Body of pancreas (tissue), 4 donors: ENCODE data around the gene CNST. TPM values are rescaled to one million over a fixed set of nuclear protein-coding genes. Genes with fewer than 3 reads are reported as not detected.

Experiments used
- ATAC-seq: fragments of 150-250 bp; one replicate; pipeline ENCODE4 v1.9.1; 2016
- DNase-seq, 4 donors: peaks; one replicate each; pipeline ENCODE4 v3.0.0-alpha.2; 2019
- H3K27ac ChIP-seq, 4 donors: fragments of 200-600 bp; sonication (generic); 1 replicate in 3 of 4; 2 replicates in 1 of 4; pipeline versions ENCODE4 v1.5.1 to v1.6.1; 2016 to 2019; ENCODE audit warnings: mild to moderate bottlenecking in 1 of 4, mixed read lengths in 1 of 4, moderate library complexity in 1 of 4
- H3K27me3 ChIP-seq, 2 donors: fragments of 200-600 bp; sonication (generic); one replicate each; pipeline ENCODE4 v1.6.0; 2016; ENCODE audit warnings: mild to moderate bottlenecking in 1 of 2
- H3K36me3 ChIP-seq, 2 donors: fragments of 200-600 bp; sonication (generic); replicated peaks in 1 of 2; 2 replicates each; pipeline ENCODE4 v1.5.1; 2016; ENCODE audit warnings: low read depth in 2 of 2; ENCODE audit not compliant: insufficient read depth in 1 of 2
- H3K4me1 ChIP-seq: fragments of 200-600 bp; sonication (generic); one replicate; pipeline ENCODE4 v1.6.0; 2016
- H3K4me3 ChIP-seq, 2 donors: fragments of 200-600 bp; sonication (generic); 1 replicate in 1 of 2; 2 replicates in 1 of 2; pipeline ENCODE4 v1.5.1; 2016 to 2019
- H3K9me3 ChIP-seq, 3 donors: fragments of 200-600 bp; sonication (generic); 1 replicate in 2 of 3; 2 replicates in 1 of 3; pipeline ENCODE4 v1.5.1; 2016
- POLR2A ChIP-seq, 3 donors: fragments of 450-650 bp; IDR thresholded peaks; one replicate each; pipeline ENCODE4 v1.6.1; 2016; ENCODE audit warnings: antibody characterized with exemption in 3 of 3, mild to moderate bottlenecking in 2 of 3
- WGBS, 2 donors: methylation state at CpG; one replicate each; pipeline ENCODE4 v1.1.5; 2017; 5-methylcytosine and 5-hydroxymethylcytosine counted together
- intact Hi-C: fragments of 100-400 bp; cut with DNase I; formaldehyde crosslinking; loops from one replicate; pipeline ENCODE4 v1.15.1; 2023
- total RNA-seq, 2 donors: library from RNA; depleted of rRNA; stranded (reverse); fragments of >200 nt; gene quantifications; one replicate each; pipeline ENCODE4 v1.1.0, GENCODE V29; 2016
- TF ChIP-seq, protein P1 (sequence below), 7 experiments: fragments of 450-650 bp in 4 of 7; fragments of 200-600 bp in 3 of 7; sonication (generic) in 3 of 7; IDR thresholded peaks; one replicate each; pipeline ENCODE4 v1.5.1; 2016 to 2019; ENCODE audit warnings: antibody characterized with exemption in 7 of 7

The CNST gene
- total RNA-seq, 2 donors from 2014 or later, result 10.9 to 12.2 TPM

DNA sequence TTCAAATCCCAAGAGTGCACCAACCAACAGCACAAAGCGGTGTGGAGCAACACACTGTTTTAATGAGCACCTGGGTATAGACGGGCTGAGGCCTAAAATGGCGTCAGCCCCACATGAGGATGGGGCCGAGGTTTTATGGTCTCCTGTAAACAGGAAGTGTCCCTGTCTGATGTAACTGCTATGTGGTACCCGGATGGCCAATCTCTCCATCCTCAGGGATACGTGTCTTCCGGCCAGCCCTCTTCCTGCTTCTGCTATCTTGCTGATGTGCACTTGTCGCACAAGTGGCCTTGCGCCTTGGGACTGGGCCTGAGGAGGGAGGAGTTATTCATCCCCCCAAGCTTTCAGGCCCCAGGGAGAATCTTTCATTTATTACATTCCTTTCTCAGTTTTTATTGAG, 73.5 kb downstream of the CNST start:
- intact Hi-C loops, result no loop called here
- H3K27ac ChIP-seq, result no peak overlapping the region
- H3K36me3 ChIP-seq, result no peaks in the 10 kb centered on the region
- 84 to 88% methylated on average over 6 to 9 of the region's 9 CpGs for WGBS, 2 donors
- H3K4me1 ChIP-seq, result no peaks in the 10 kb centered on the region
- TF ChIP-seq POLR2A (IDR thresholded peaks at IDR 0.05), result no peak
- TF ChIP-seq, protein P1, sequence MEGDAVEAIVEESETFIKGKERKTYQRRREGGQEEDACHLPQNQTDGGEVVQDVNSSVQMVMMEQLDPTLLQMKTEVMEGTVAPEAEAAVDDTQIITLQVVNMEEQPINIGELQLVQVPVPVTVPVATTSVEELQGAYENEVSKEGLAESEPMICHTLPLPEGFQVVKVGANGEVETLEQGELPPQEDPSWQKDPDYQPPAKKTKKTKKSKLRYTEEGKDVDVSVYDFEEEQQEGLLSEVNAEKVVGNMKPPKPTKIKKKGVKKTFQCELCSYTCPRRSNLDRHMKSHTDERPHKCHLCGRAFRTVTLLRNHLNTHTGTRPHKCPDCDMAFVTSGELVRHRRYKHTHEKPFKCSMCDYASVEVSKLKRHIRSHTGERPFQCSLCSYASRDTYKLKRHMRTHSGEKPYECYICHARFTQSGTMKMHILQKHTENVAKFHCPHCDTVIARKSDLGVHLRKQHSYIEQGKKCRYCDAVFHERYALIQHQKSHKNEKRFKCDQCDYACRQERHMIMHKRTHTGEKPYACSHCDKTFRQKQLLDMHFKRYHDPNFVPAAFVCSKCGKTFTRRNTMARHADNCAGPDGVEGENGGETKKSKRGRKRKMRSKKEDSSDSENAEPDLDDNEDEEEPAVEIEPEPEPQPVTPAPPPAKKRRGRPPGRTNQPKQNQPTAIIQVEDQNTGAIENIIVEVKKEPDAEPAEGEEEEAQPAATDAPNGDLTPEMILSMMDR (IDR thresholded peaks at IDR 0.05), result no peak
- no peak overlapping the region for H3K4me3 ChIP-seq
- no peaks in the 10 kb centered on the region for H3K9me3 ChIP-seq
- DNase-seq (no peak), ATAC-seq (no peak)
- no peaks in the 10 kb centered on the region for H3K27me3 ChIP-seq

DNA sequence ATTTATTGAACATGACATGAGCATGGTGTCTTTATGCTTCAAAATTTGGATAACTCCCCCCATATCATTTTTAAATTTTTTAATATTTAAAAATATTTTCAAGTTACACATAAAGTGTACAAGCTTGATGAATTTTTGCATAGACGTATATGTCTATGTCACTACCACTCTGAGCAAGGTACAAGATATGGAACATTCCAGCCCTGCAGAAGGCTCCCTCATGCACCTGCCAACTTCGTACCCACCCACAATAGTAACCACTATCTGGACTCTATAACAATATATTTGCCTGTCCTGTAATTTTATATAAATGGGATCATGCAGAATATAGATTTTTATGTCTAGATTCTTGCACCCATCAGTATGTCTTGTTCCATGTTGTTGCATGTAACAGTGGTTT, 74.5 kb downstream of the CNST start:
- no peak overlapping the region for H3K4me3 ChIP-seq
- TF ChIP-seq, protein P1 (IDR thresholded peaks at IDR 0.05), result no peak
- TF ChIP-seq POLR2A (IDR thresholded peaks at IDR 0.05), result no peak
- H3K4me1 ChIP-seq, result no peaks in the 10 kb centered on the region
- ATAC-seq, result no peak
- WGBS, 2 donors, result 67 to 82% methylated on average over 2 of the region's 2 CpGs
- no peaks in the 10 kb centered on the region for H3K27me3 ChIP-seq
- H3K9me3 ChIP-seq, result no peaks in the 10 kb centered on the region
- H3K27ac ChIP-seq, result no peak overlapping the region
- DNase-seq, result no peak
- no peaks in the 10 kb centered on the region for H3K36me3 ChIP-seq
- intact Hi-C loops, result no loop called here

DNA sequence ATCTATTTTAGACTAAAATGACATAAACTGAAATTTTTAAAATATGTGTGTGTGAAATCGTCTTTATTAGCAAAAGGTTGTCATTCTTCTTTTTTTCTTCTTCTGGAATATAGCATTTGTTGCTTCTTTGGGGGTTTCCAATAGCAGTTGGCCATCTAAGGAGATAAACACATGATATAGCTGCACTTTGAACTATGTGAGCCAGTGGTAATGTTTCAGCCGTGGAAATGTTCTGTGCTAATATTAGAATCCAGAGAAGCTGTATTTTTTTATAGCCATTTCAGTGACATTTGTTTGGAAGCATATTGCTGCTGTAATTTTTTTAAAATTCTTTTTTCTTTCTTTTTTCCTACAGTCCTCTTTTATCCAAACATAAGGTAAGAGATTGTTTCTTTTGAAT, 75.1 kb downstream of the CNST start:
- Histone ChIP-seq H3K27ac (no peak overlapping the region), H3K27me3 (no peaks in the 10 kb centered on the region), H3K4me1 (no peaks in the 10 kb centered on the region), H3K4me3 (no peak overlapping the region), H3K9me3 (no peaks in the 10 kb centered on the region), H3K36me3 (no peaks in the 10 kb centered on the region)
- no peak for TF ChIP-seq POLR2A (IDR thresholded peaks at IDR 0.05)
- TF ChIP-seq, protein P1 (IDR thresholded peaks at IDR 0.05), result no peak
- intact Hi-C loops, result no loop called here
- DNase-seq, result no peak
- no peak for ATAC-seq
- 34 to 40% methylated on average over 2 of the region's 2 CpGs for WGBS, 2 donors

DNA sequence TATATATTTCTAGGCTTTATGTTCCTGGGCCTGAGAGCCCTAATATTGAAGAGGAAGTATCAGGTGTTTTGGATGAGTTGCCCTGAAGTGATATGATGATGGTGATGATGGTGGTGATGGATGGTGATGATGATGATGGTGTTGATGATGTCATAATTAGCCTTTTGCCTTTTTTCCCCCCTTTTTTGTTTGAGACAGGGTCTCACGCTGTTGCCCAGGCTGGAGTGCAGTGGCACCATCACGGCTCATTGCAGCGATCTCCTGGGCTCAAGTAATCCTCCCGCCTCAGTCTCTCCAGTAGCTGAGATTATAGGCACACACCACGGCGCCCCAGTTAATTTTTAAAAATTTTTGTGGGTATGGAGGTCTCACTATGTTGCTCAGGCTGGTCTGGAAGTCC, 76.5 kb downstream of the CNST start:
- Histone ChIP-seq H3K36me3 (peaks cover 0 to 3% of the 10 kb centered on the region in 2 donors), H3K4me1 (no peaks in the 10 kb centered on the region), H3K4me3 (no peak overlapping the region), H3K9me3 (no peaks in the 10 kb centered on the region), H3K27ac (no peak overlapping the region), H3K27me3 (no peaks in the 10 kb centered on the region)
- 96% methylated on average over 6 of the region's 6 CpGs; no CpG with 5 or more reads in 1 of the 2 donors for WGBS, 2 donors
- no peak for TF ChIP-seq POLR2A (IDR thresholded peaks at IDR 0.05)
- TF ChIP-seq, protein P1 (IDR thresholded peaks at IDR 0.05), result no peak
- ATAC-seq, result no peak
- no peak for DNase-seq
- intact Hi-C loops, result no loop called here

DNA sequence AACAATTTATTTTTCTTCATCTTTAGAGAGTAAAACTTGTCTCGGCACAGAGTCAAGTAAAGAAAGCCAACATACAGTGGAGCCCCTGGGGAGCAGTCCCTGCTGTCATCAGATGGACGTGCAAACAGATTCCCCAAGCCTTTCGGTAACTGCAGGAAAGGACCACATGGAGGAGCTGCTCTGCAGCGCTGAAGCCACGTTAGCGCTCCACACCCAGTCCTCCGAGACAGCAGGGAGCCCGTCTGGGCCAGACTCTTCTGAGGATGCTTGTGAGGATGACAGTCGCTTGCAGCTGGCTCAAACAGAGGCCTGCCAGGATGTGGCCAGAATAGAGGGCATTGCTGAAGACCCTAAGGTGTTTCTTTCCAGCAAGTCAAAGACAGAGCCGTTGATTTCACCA, 80.9 kb downstream of the CNST start:
- 65 to 77% methylated on average over 9 to 10 of the region's 10 CpGs for WGBS, 2 donors
- no peaks in the 10 kb centered on the region for H3K27me3 ChIP-seq
- H3K4me1 ChIP-seq, result no peaks in the 10 kb centered on the region
- no peak overlapping the region for H3K4me3 ChIP-seq
- intact Hi-C loops, result no loop called here
- H3K27ac ChIP-seq, result no peak overlapping the region
- H3K9me3 ChIP-seq, result no peaks in the 10 kb centered on the region
- ATAC-seq, result no peak
- peak in 2 of 4 donors; percentile 16 for DNase-seq
- no peak for TF ChIP-seq POLR2A (IDR thresholded peaks at IDR 0.05)
- TF ChIP-seq, protein P1 (IDR thresholded peaks at IDR 0.05), result peak in 1 of 7 experiments; percentile 2
- H3K36me3 ChIP-seq, result peaks cover 0 to 4% of the 10 kb centered on the region in 2 donors
